NCI-H128 (cell line): ENCODE results near the gene PDZD2.

Experiments used
- DNase-seq: peaks from one replicate; lab custom pipeline; 2025; ENCODE audit not compliant: unreplicated experiment; lab: John Stamatoyannopoulos, UW

The PDZD2 gene

GRCh38 chr5:31913808-31914207 lies 274.9 kb downstream of the PDZD2 start:
- DNase-seq, result no peak

DNA sequence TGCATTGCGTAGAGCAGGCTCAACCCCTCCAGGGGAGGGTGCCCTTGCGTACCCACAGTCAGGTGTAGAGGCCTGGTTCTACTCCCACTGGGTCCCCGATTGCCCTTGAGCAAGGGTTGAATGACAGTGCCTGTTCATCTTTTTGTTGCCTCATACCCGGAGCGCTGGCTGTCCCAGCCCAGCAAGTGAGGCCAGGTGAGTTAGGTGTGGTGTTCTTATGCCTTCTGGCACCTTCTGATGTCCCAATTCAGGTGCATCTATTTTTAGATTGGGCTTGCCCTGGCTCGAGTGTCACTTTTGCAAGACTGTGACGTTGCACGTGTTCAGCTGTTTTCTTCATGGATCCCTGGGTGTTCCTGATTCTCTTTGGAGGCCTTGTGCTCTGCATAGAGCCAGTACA lies 277.4 kb downstream of the PDZD2 start:
- DNase-seq, result no peak

- no peak for DNase-seq
Measured at GRCh38 chr5:31918739-31919138, 279.8 kb downstream of the PDZD2 start.

DNA sequence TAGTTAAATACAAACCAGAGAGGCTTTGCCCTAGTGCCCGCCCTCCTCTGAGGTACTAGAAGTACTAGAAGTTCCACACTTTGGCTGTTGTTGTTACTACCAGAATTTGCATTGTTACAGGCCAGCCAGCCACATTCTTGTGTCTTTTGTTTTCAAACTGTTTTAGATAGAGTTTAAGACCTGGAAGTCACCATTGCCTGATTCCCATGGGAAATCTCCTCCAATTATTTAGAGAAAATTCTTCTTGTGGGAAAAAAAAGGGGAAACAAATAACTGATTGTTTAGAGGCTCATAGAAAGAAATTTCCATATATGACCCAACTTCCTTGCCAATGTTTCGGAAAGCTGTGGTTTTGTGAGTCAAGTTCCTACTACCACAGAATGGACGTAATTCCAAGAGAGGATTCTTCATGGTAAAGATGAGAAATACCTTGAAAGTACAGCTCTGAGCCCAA lies 282.9 kb downstream of the PDZD2 start:
- no peak for DNase-seq

- no peak for DNase-seq
Measured at GRCh38 chr5:31924005-31924404, 285.1 kb downstream of the PDZD2 start.

GRCh38 chr5:31931874-31932273 lies 292.9 kb downstream of the PDZD2 start:
- no peak for DNase-seq

DNA sequence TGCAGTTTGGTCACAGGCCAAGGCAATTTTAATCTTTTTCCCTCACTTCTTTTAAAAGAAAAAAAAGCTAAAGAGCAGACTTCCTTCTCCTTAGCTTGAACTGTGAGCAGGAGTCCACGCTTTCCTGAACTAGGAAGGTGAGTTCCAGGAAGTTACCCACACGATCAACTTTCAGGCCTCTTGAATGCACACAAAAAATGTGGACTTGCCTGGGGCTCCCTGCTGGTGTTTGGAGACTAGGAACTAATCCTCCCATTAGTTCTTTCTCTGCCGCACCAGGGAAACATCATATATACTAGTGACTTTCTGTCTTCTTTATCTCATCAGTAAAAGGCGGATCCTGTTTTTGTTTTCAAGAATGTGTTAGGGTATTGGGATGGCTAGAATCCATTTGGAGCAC lies 295.2 kb downstream of the PDZD2 start:
- DNase-seq, result no peak

DNA sequence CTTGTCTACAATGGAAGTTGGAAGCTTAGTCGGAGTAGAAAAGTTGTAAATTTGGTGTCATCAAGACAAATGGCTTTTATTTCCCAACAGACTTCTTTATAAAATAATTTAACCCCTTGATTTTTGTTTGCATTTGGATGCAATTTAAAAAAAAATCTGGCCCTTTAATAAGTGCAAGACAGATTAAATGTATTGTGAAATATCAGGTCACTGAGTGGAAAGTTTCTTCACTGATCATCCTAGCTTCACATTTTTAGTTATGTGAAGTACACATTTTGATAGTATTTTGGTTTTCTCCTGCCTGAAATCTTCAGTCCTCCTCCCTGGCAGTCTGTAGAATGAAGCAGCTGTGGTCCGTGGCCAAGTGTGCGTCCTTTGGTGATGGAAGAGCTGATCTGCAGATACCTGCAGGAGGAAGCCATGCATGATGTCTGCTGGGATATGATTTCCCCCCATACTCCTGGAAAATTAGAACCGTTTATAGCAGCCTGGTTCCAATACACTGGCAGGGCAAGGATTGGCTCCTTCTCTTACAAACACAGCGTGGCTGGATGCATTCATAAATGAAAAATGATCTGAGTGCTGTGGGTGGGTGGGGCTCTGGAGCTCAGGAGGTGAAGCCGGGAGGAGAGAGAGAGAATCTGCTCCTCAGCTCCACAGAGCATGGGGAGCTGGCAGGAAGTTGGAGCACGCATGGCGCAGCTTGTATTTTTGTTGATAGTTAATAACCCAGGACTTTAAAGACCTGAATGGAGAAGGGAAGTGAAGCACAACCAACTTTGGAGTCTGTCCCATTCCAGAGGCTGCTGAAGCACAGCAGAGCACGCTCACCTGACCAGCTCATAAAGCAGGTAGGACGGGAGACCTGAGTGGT lies 296.8 kb downstream of the PDZD2 start:
- DNase-seq, result peak; percentile 71

DNA sequence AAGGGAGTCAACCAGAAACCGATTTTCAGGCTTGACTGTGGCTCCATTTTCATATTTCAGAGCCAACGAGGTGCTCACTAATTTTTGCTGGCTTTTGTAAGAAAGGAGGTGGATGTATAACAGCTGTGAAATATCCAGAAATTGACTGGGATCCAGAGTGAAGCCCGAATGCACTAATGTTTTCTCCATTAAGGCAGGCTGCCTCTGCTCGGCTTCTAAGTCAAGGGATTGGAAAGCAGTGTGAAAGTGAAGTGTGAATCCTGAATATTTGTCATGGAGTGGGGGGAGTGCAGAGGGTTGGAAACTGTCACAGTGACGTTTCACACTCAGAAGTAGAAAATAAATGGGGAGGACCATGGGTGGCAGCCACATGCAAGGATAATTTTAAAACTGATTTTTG lies 297.8 kb downstream of the PDZD2 start:
- no peak for DNase-seq

DNA sequence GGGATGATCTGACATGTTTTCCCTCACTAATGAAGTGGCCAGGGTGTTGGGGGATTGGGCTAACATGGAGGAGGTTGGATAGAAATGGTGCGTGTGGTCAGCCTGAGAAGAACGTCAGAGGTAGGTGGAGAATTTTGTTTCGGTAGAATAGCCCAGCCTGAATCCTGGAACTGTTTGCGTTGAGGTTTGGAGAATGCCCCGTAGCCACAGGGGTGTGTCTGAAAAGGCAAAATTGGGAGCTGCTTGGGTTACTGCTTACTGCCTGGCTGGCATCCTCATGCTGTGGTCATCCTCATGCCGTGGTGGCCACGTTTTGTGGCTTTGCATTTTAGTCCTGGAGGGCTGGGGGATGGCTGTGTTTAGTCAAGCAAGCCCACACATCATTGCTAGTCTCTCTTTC lies 298.3 kb downstream of the PDZD2 start:
- no peak for DNase-seq

- DNase-seq, result no peak
Measured at GRCh38 chr5:31937703-31938102, 298.8 kb downstream of the PDZD2 start.

DNA sequence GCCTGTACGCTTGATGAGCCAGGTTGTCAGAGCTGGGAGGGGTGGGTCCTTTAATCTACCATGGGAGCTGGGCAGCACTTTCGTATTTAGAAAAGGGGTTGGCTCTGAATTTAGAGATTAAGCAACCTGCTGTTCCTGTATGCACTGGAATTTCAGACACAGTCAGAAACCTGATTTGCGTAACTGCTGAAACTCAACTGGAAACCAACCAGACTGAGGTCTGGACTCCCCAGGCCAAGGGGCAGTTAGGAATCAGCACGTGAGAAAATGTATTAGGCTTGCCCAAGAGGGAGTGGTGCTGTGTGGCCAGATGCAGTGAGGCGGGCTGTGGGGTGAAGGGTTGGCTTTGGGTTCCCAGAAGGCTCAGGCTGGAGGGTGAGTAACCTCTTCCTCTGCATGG lies 300.2 kb downstream of the PDZD2 start:
- DNase-seq, result no peak

DNA sequence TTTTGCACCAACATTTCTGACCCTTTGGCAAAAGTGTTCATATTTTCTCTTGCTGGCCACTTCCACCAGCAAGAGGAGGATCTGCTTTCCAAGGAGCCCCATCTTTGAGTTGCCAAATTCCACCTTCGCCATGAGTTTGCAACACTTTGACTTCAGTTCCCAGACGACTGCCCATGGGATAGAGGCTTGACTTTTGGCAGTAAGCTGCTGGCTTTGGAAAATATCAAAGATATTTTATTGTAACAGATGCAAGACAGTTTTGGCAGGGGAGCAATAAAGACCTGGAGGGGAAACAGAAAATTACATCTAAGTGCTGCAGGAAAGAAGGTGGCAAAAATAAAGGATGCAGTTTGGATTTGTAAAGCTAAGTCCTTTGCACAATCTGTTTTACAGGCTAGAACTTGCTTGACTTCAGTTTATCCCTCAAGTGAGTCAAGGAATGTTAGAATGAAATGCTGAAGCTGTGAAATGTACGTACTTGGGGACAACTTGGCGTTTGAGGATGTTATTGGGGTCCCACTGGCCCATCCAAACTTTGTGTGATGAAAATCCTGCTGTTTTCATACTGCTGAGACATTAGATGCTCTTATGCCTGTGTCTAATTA lies 302.3 kb downstream of the PDZD2 start:
- DNase-seq, result no peak

- no peak for DNase-seq
Measured at GRCh38 chr5:31942546-31942945, 303.6 kb downstream of the PDZD2 start.

- peak; percentile 28 for DNase-seq
Measured at GRCh38 chr5:31944684-31945445, 305.9 kb downstream of the PDZD2 start.

DNA sequence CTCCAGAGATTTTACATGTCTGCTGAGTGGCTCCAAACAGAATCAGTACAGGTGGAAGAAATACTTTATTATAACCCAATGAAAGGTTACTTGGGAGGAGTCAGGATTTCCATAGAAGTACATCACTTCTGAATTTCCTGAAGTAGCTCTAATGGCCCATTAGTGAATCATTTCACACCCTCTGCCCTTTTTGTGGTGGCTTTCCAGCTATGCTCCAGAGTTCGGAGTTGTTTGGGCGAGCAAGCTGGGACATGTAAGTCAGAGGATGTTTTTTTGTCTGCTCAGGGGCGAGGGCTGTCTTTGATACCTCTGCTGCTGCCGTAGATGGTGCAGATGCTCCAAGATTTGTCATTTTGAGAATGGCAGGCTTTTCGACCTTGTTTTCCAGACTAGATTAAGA lies 309.1 kb downstream of the PDZD2 start:
- peak; percentile 50 for DNase-seq

GRCh38 chr5:31952067-31952466 lies 313.1 kb downstream of the PDZD2 start:
- DNase-seq, result no peak

DNA sequence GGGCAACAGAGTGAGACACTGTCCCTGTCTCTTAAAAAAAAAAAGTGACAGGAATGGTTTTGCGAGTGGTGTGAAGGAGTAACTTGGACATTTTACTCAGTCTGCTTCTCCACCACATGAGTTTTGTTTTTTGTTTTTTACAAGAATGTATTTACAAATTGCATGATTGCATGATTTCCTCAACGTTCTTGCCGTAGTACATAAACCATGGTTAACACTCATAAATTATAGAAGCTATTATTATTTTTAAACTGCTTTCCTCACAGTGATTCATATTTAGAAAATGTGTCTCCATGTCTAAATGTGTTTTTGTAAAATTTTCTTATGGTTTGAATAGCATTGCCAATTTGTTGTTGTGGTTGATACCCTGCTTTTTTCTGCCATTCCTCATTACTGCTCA lies 315.2 kb downstream of the PDZD2 start:
- no peak for DNase-seq

DNA sequence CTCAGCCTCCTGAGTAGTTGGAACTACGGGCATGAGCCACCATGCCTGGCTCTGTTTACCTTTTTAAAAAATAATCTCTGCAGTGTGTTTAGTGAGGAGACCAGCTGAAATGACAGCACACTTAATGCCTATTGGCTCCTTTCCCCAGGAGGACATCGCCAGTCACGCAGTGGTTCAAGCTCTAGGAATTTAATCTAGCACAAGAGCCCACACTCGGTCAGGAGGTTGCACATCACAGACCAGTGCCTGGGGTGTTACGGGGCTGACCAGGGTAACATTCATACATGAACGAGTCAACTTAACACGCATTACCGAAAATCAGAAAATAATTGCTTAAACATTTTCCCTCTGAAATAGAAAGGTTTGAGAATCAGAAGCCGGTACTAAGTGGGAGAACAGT lies 318.2 kb downstream of the PDZD2 start:
- no peak for DNase-seq

- DNase-seq, result no peak
Measured at GRCh38 chr5:31962351-31962751, 323.4 kb downstream of the PDZD2 start.

DNA sequence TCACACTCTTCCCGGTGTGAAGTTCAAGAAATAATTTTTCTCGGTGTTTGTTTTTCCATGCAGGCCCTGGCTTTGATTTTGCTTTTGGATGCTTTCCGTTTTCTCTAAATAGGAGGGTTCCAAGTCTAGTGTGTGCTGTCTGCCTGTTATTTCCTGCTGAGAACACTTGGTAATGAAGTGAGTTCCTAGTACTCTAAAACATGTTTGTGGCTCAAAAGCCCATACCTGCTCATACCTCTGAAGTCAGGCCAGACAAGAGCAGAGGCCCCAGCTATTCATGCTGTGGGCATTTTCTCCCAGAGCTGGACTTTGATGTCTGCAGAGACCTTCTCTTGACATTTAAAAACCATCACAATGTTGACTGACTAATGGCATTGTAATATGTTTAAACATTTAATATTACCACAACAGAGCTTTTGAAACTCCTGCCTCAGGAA lies 324.0 kb downstream of the PDZD2 start:
- DNase-seq, result no peak
